Endodermal cell (in vitro differentiated cells): Measurements from ENCODE around the gene NGF. TPM values are rescaled to one million over a fixed set of nuclear protein-coding genes. Genes with fewer than 3 reads are reported as not detected.

Experiments used
- DNase-seq: peaks from one replicate; pipeline ENCODE4 v3.0.0-alpha.2; 2017
- H3K27ac ChIP-seq: 2 replicates; pipeline ENCODE4 v1.5.1; 2013; ENCODE audit warnings: mild to moderate bottlenecking, low read depth, low read length, moderate library complexity
- H3K27me3 ChIP-seq: 2 replicates; pipeline ENCODE4 v1.6.1; 2013; ENCODE audit warnings: mild to moderate bottlenecking, low read length, moderate library complexity; ENCODE audit not compliant: insufficient read depth, control insufficient read depth, poor library complexity, severe bottlenecking
- H3K36me3 ChIP-seq: 2 replicates; pipeline ENCODE4 v1.7.0; 2013; ENCODE audit warnings: mild to moderate bottlenecking, low read length, moderate library complexity; ENCODE audit not compliant: control insufficient read depth, insufficient read depth
- H3K4me1 ChIP-seq: one replicate; pipeline ENCODE4 v1.7.0; 2013; ENCODE audit warnings: low read length; ENCODE audit not compliant: control insufficient read depth, insufficient read depth
- H3K4me3 ChIP-seq: 2 replicates; pipeline ENCODE4 v1.5.1; 2013; ENCODE audit warnings: mild to moderate bottlenecking, low read length, moderate library complexity
- H3K9ac ChIP-seq: 2 replicates; pipeline ENCODE4 v1.6.1; 2013; ENCODE audit warnings: mild to moderate bottlenecking, low read length, moderate library complexity; ENCODE audit not compliant: poor library complexity, severe bottlenecking; ENCODE audit errors: extremely low read depth
- H3K9me3 ChIP-seq: 2 replicates; pipeline ENCODE4 v1.6.1; 2013; ENCODE audit warnings: mild to moderate bottlenecking, low read length, moderate library complexity; ENCODE audit not compliant: control insufficient read depth
- H3K27ac Mint-ChIP-seq: 2 replicates; pipeline ENCODE4 v1.8.0; 2020; ENCODE audit warnings: mixed read lengths
- H3K27me3 Mint-ChIP-seq: 2 replicates; pipeline ENCODE4 v1.8.0; 2021; ENCODE audit warnings: mild to moderate bottlenecking, mixed read lengths; ENCODE audit not compliant: insufficient read depth
- H3K36me3 Mint-ChIP-seq: 2 replicates; pipeline ENCODE4 v1.8.0; 2020; ENCODE audit warnings: low read depth, mixed read lengths
- H3K4me1 Mint-ChIP-seq: 2 replicates; pipeline ENCODE4 v1.8.0; 2020; ENCODE audit warnings: mixed read lengths
- H3K4me3 Mint-ChIP-seq: 2 replicates; pipeline ENCODE4 v1.8.0; 2020; ENCODE audit warnings: mild to moderate bottlenecking, moderate library complexity, mixed read lengths
- H3K9me3 Mint-ChIP-seq: 2 replicates; pipeline ENCODE4 v1.8.0; 2020; ENCODE audit warnings: mild to moderate bottlenecking, mixed read lengths
- WGBS, 2 experiments: methylation state at CpG; one replicate each; pipeline versions ENCODE4 v1.1.5 to v1.1.7; 2013; ENCODE audit warnings: missing lambda C conversion rate in 2 of 2, mixed read lengths in 1 of 2; ENCODE audit not compliant: insufficient coverage in 1 of 2, insufficient read length in 1 of 2; 5-methylcytosine and 5-hydroxymethylcytosine counted together
- total RNA-seq, 2 donors: library from RNA; stranded (reverse); fragmentation: NEBNext Ultra II Directional in 1 of 2; extraction: Animal tissue kit (Norgen Biotek cat#: 25700) in 1 of 2; gene quantifications; 2 replicates in 1 of 2; 3 replicates in 1 of 2; pipeline ENCODE4 v1.2.1, GENCODE V29; 2021
- TF ChIP-seq, protein P1 (sequence below): fragments of 200-600 bp; sonication (generic); conservative IDR thresholded peaks from 2 replicates; pipeline ENCODE4 v1.5.0; 2021; ENCODE audit warnings: antibody characterized with exemption, mild to moderate bottlenecking

The NGF gene
- total RNA-seq, 2 donors from 2014 or later = 0.26 TPM; not detected in 1

DNA sequence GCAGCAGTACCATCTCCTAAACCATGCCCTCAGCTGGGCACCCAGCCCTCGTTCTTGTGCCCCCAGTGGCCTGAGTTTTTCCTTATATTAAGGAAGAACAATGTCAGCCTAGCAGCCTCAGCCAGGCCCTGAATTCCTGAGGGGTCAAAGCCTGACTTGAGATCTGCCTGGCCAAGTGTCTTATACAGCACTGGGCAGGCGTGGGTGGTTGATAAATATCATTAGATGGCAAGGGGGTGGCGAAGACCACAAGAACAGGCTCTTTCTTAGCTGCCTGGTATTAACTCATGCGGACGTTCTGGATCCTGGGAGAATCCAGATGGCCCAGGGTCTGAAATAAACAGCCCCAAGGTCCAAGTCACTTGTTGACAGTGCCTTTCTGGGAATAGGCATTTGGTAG lies 18.3 kb downstream of the NGF start:
- Histone ChIP-seq H3K27ac (no peak overlapping the region), H3K4me1 (peaks cover 3% of the 10 kb centered on the region), H3K4me3 (no peak overlapping the region), H3K9me3 (no peaks in the 10 kb centered on the region), H3K27me3 (no peaks in the 10 kb centered on the region), H3K36me3 (no peaks in the 10 kb centered on the region), H3K9ac (no peak overlapping the region)
- Mint-ChIP-seq H3K4me1 (peaks cover 9% of the 10 kb centered on the region), H3K36me3 (no peaks in the 10 kb centered on the region), H3K27ac (no peak overlapping the region), H3K27me3 (peaks cover 5% of the 10 kb centered on the region), H3K4me3 (no peak overlapping the region), H3K9me3 (no peaks in the 10 kb centered on the region)
- no peak for DNase-seq
- WGBS, 2 experiments = 76% methylated on average over 5 of the region's 5 CpGs; no CpG with 5 or more reads in 1 of the 2 experiments
- TF ChIP-seq, protein P1, sequence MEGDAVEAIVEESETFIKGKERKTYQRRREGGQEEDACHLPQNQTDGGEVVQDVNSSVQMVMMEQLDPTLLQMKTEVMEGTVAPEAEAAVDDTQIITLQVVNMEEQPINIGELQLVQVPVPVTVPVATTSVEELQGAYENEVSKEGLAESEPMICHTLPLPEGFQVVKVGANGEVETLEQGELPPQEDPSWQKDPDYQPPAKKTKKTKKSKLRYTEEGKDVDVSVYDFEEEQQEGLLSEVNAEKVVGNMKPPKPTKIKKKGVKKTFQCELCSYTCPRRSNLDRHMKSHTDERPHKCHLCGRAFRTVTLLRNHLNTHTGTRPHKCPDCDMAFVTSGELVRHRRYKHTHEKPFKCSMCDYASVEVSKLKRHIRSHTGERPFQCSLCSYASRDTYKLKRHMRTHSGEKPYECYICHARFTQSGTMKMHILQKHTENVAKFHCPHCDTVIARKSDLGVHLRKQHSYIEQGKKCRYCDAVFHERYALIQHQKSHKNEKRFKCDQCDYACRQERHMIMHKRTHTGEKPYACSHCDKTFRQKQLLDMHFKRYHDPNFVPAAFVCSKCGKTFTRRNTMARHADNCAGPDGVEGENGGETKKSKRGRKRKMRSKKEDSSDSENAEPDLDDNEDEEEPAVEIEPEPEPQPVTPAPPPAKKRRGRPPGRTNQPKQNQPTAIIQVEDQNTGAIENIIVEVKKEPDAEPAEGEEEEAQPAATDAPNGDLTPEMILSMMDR = no peak

DNA sequence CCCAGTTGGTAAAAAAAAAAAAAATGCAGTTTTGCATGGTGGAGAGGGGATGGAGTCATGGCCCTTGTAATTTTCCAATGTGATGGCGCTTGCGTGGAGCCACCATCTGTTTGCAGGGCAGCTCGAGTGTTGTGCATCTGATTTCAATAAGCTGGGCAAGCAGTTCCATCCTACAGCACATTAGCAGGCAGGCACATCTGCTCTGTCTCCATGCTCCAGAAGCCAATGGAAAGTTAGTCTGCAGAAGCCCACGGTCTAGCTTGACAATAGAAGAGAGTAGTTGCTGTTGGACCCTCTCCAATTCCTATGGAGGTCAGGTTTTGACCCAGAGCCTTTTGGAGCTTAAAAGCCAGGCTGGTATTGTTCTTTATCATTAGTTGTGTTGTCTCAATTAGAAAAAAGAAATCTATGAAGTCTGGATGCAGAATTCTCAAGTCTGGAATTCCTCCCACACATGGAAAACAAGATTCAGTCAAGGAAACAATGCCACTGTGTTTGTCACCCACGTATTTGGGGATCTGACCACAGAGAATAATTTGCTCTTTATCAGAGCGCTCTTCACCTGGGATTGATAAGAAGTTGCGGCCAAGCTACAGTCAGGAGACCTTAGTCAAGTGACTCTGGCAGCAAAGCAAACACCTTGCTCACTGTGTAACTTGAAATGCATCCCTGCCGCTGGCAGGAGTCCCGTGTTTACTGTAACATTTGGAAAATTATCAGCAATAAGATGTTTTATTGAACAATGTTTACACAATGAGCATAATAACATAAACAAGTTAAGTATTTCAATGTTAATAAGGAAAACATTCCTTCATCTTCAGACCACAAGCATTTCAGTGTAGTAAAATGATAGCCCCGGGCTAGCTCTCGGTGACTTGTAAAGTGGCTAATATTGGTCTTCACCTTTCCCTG lies 20.7 kb downstream of the NGF start:
- no peaks in the 10 kb centered on the region for H3K9me3 Mint-ChIP-seq
- no peaks in the 10 kb centered on the region for H3K36me3 ChIP-seq
- H3K4me1 Mint-ChIP-seq = peaks cover 9% of the 10 kb centered on the region
- no peak overlapping the region for H3K4me3 ChIP-seq
- DNase-seq = no peak
- H3K9me3 ChIP-seq = no peaks in the 10 kb centered on the region
- TF ChIP-seq, protein P1 = no peak
- 86 to 88% methylated on average over 7 to 11 of the region's 11 CpGs for WGBS, 2 experiments
- no peaks in the 10 kb centered on the region for H3K27me3 ChIP-seq
- no peak overlapping the region for H3K27ac Mint-ChIP-seq
- H3K27ac ChIP-seq = no peak overlapping the region
- peaks cover 4% of the 10 kb centered on the region for H3K27me3 Mint-ChIP-seq
- no peaks in the 10 kb centered on the region for H3K36me3 Mint-ChIP-seq
- peaks cover 3% of the 10 kb centered on the region for H3K4me1 ChIP-seq
- H3K9ac ChIP-seq = no peak overlapping the region
- H3K4me3 Mint-ChIP-seq = no peak overlapping the region

DNA sequence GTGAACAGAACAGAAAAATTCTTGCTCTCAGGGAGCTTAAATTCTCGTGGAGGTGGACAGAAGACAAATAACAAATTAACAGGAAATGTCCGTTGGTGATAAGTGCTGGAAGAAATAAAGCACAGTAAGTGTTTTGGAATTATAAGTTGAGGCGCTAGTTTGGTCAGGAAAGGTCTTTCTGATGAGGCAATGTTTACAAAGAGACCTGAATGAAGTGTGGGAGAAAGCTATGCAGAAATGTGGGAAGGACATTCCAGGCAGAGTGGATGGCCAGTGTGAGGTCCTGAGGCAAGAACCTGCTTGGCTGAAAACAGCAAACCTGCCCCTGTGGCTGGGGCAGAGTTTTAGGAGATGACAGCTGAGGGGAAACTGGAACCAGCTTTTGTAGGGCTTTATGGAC lies 23.3 kb downstream of the NGF start:
- no peak overlapping the region for H3K9ac ChIP-seq
- WGBS, 2 experiments = 75 to 85% methylated on average over 3 of the region's 3 CpGs
- Mint-ChIP-seq H3K9me3 (no peaks in the 10 kb centered on the region), H3K36me3 (no peaks in the 10 kb centered on the region), H3K27me3 (no peaks in the 10 kb centered on the region), H3K4me1 (peaks cover 9% of the 10 kb centered on the region), H3K4me3 (no peak overlapping the region), H3K27ac (no peak overlapping the region)
- H3K36me3 ChIP-seq = no peaks in the 10 kb centered on the region
- no peak overlapping the region for H3K27ac ChIP-seq
- TF ChIP-seq, protein P1 = no peak
- peaks cover 3% of the 10 kb centered on the region for H3K4me1 ChIP-seq
- H3K27me3 ChIP-seq = no peaks in the 10 kb centered on the region
- peak; percentile 68 for DNase-seq
- no peak overlapping the region for H3K4me3 ChIP-seq
- no peaks in the 10 kb centered on the region for H3K9me3 ChIP-seq
